ENCODE data around the gene MICAL2.

- TF ChIP-seq TAF1 (IDR thresholded peaks at IDR 0.05; ENCODE audit: borderline replicate concordance, insufficient read depth, low read length) (no peak), REST (IDR thresholded peaks at IDR 0.05; ENCODE audit: insufficient read depth in 1 of 2, low read depth in 2 of 2, low read length in 2 of 2) (no peak), POLR2AphosphoS5 (IDR thresholded peaks at IDR 0.05; ENCODE audit: low read depth, low read length) (no peak)
Measured at GRCh38 chr11:12109591-12110196, 696 bp upstream of the MICAL2 start.

Measured in PFSK-1 (cell line).